Neural progenitor cell (in vitro differentiated cells): Measurements from ENCODE around the gene PGAP6. TPM values are rescaled to one million over a fixed set of nuclear protein-coding genes. Genes with fewer than 3 reads are reported as not detected.
A peak's percentile ranks its signal among the peaks of the same experiment; 100 is the strongest.
"Not testable (repeated sequence)": the region's sequence is repeated elsewhere in the genome, so short reads cannot be mapped to it uniquely, and the experiment has no call there.

Experiments
- DNase-seq: peaks from one replicate; pipeline ENCODE4 v3.0.0-alpha.2; 2016; ENCODE audit warnings: low spot score
- H2AFZ ChIP-seq: fragments of 200-600 bp; sonication (generic); replicated peaks from 2 replicates; pipeline ENCODE4 v1.6.1; 2016; ENCODE audit warnings: antibody characterized with exemption
- H3F3A ChIP-seq: fragments of 200-600 bp; sonication (generic); 2 replicates; pipeline ENCODE4 v1.6.1; 2016; ENCODE audit warnings: antibody characterized with exemption, low read depth
- H3K27ac ChIP-seq: fragments of 200-600 bp; sonication (generic); 2 replicates; pipeline ENCODE4 v1.5.1; 2016; ENCODE audit warnings: mild to moderate bottlenecking
- H3K27me3 ChIP-seq: fragments of 200-600 bp; sonication (generic); 2 replicates; pipeline ENCODE4 v1.6.1; 2016; ENCODE audit warnings: mild to moderate bottlenecking, moderate library complexity
- H3K36me3 ChIP-seq: fragments of 200-600 bp; sonication (generic); 2 replicates; pipeline ENCODE4 v1.5.1; 2016
- H3K4me1 ChIP-seq: fragments of 200-600 bp; sonication (generic); 2 replicates; pipeline ENCODE4 v1.6.1; 2016; ENCODE audit warnings: mixed run types
- H3K4me2 ChIP-seq: fragments of 200-600 bp; sonication (generic); 2 replicates; pipeline ENCODE4 v1.6.1; 2016
- H3K4me3 ChIP-seq: fragments of 200-600 bp; sonication (generic); 2 replicates; pipeline ENCODE4 v1.5.1; 2016
- H3K79me2 ChIP-seq: fragments of 200-600 bp; sonication (generic); 2 replicates; pipeline ENCODE4 v1.6.1; 2016; ENCODE audit warnings: low read depth
- H3K9ac ChIP-seq: fragments of 200-600 bp; sonication (generic); 2 replicates; pipeline ENCODE4 v1.6.1; 2016
- H3K9me3 ChIP-seq: fragments of 200-600 bp; sonication (generic); 2 replicates; pipeline ENCODE4 v1.5.1; 2016; ENCODE audit warnings: low read depth
- H4K20me1 ChIP-seq: fragments of 200-600 bp; sonication (generic); 2 replicates; pipeline ENCODE4 v1.6.1; 2016; ENCODE audit warnings: low read depth
- H3K27ac Mint-ChIP-seq: 3 replicates; pipeline ENCODE4 v1.8.0; 2021; ENCODE audit warnings: mixed read lengths
- H3K27me3 Mint-ChIP-seq: 2 replicates; pipeline ENCODE4 v1.8.0; 2022; ENCODE audit warnings: low read depth, mild to moderate bottlenecking, inconsistent platforms, moderate library complexity, mixed read lengths; ENCODE audit not compliant: insufficient read depth
- H3K36me3 Mint-ChIP-seq: 3 replicates; pipeline ENCODE4 v1.8.0; 2021; ENCODE audit warnings: mixed read lengths
- H3K4me1 Mint-ChIP-seq: 3 replicates; pipeline ENCODE4 v1.8.0; 2021; ENCODE audit warnings: mixed read lengths
- H3K4me3 Mint-ChIP-seq: 3 replicates; pipeline ENCODE4 v1.8.0; 2021; ENCODE audit warnings: mild to moderate bottlenecking, moderate library complexity, mixed read lengths
- H3K9me3 Mint-ChIP-seq: 3 replicates; pipeline ENCODE4 v1.8.0; 2020; ENCODE audit warnings: mixed read lengths
- CTCF ChIP-seq: fragments of 200-600 bp; sonication (generic); IDR thresholded peaks from 2 replicates; pipeline ENCODE4 v1.5.1; 2017; ENCODE audit warnings: antibody characterized with exemption, mild to moderate bottlenecking
- EZH2 ChIP-seq: fragments of 200-600 bp; sonication (generic); IDR thresholded peaks from 2 replicates; pipeline ENCODE4 v1.6.1; 2017; ENCODE audit warnings: antibody characterized with exemption, mild to moderate bottlenecking, moderate library complexity
- EZH2phosphoT487 ChIP-seq: fragments of 200-600 bp; sonication (generic); IDR thresholded peaks from 2 replicates; pipeline ENCODE4 v1.6.1; 2017; ENCODE audit warnings: antibody characterized with exemption
- total RNA-seq: library from RNA; depleted of rRNA; stranded (reverse); fragments of >200 nt; gene quantifications from 2 replicates; pipeline ENCODE4 v1.2.3, GENCODE V29; 2015; ENCODE audit warnings: low replicate concordance

Gene PGAP6
- total RNA-seq, 1 donor from 2014 or later = 16.7 TPM

- no peak overlapping the region for H3K4me3 Mint-ChIP-seq
- Histone ChIP-seq H3K36me3 (no peaks in the 10 kb centered on the region), H3K9me3 (no peaks in the 10 kb centered on the region), H3K9ac (no peak overlapping the region), H3K27ac (no peak overlapping the region), H3F3A (no peaks in the 10 kb centered on the region), H3K4me1 (no peaks in the 10 kb centered on the region), H2AFZ (no peak overlapping the region), H3K4me2 (no peak overlapping the region), H3K4me3 (no peak overlapping the region), H3K27me3 (no peaks in the 10 kb centered on the region), H4K20me1 (peaks cover 4% of the 10 kb centered on the region), H3K79me2 (no peaks in the 10 kb centered on the region)
- no peak for TF ChIP-seq CTCF
- TF ChIP-seq EZH2 = no peak
- TF ChIP-seq EZH2phosphoT487 = no peak
- peaks cover 5% of the 10 kb centered on the region for H3K27me3 Mint-ChIP-seq
- no peak for DNase-seq
- peaks cover 26% of the 10 kb centered on the region for H3K4me1 Mint-ChIP-seq
- no peaks in the 10 kb centered on the region for H3K9me3 Mint-ChIP-seq
- peak overlapping the region; percentile 60 for H3K27ac Mint-ChIP-seq
- H3K36me3 Mint-ChIP-seq = peaks cover 2% of the 10 kb centered on the region
Observed at GRCh38 chr16:363110-363765, 18.5 kb downstream of the PGAP6 start.

GRCh38 chr16:362702-362999 lies 19.1 kb downstream of the PGAP6 start:
- H3K4me2 ChIP-seq, H3K27me3 Mint-ChIP-seq, H3K79me2 ChIP-seq, H3K4me1 ChIP-seq, DNase-seq, H3K4me3 ChIP-seq, H3K9ac ChIP-seq, H3K27me3 ChIP-seq, H3K27ac Mint-ChIP-seq, H3K36me3 ChIP-seq, H3K9me3 Mint-ChIP-seq, H3K9me3 ChIP-seq, H2AFZ ChIP-seq, H3K27ac ChIP-seq, H3F3A ChIP-seq, H3K36me3 Mint-ChIP-seq, H3K4me3 Mint-ChIP-seq, H4K20me1 ChIP-seq: not testable (repeated sequence)
- H3K4me1 Mint-ChIP-seq = peaks cover 26% of the 10 kb centered on the region

- Histone ChIP-seq H2AFZ (no peak overlapping the region), H3K27ac (no peak overlapping the region)
Observed at GRCh38 chr16:361872-362701, 19.7 kb downstream of the PGAP6 start.

More at GRCh38 chr16:361872-362701, 19.7 kb downstream of the PGAP6 start:
- H3K27me3 Mint-ChIP-seq = peaks cover 5% of the 10 kb centered on the region
- peaks cover 26% of the 10 kb centered on the region for H3K4me1 Mint-ChIP-seq
- H4K20me1 ChIP-seq = peaks cover 4% of the 10 kb centered on the region
- H3K4me1 ChIP-seq = no peaks in the 10 kb centered on the region
- TF ChIP-seq CTCF (peak; percentile 76), EZH2phosphoT487 (no peak)
- peak overlapping the region; percentile 55 for H3K4me3 Mint-ChIP-seq
- peak; percentile 88 for DNase-seq
- H3K27me3 ChIP-seq = no peaks in the 10 kb centered on the region
- no peaks in the 10 kb centered on the region for H3K79me2 ChIP-seq
- no peak overlapping the region for H3K9ac ChIP-seq
- peaks cover 1% of the 10 kb centered on the region for H3K36me3 Mint-ChIP-seq
- H3K9me3 ChIP-seq = no peaks in the 10 kb centered on the region
- H3K4me2 ChIP-seq = no peak overlapping the region
- H3K27ac Mint-ChIP-seq = peak overlapping the region; percentile 66
- H3F3A ChIP-seq = no peaks in the 10 kb centered on the region
- no peaks in the 10 kb centered on the region for H3K36me3 ChIP-seq
- H3K9me3 Mint-ChIP-seq = no peaks in the 10 kb centered on the region
- no peak overlapping the region for H3K4me3 ChIP-seq
